GM23338 (cell line): Measurements from ENCODE around the gene BMPER. TPM values are rescaled to one million over a fixed set of nuclear protein-coding genes. Genes with fewer than 3 reads are reported as not detected.

Source experiments
- ATAC-seq: fragments of 200-7000 bp; cut with Tn5 transposase; 3 replicates; pipeline ENCODE4 v1.9.1; 2020
- DNase-seq: peaks from one replicate; pipeline ENCODE4 v3.0.0-alpha.2; 2015; ENCODE audit warnings: low spot score
- H2AFZ ChIP-seq: fragments of 200-600 bp; sonication (generic); 2 replicates; pipeline ENCODE4 v1.8.0; 2016; ENCODE audit warnings: antibody characterized with exemption, mild to moderate bottlenecking, moderate library complexity
- H3F3A ChIP-seq: fragments of 200-600 bp; sonication (generic); replicated peaks from 2 replicates; pipeline ENCODE4 v1.8.0; 2017; ENCODE audit warnings: antibody characterized with exemption, mixed run types, low read depth
- H3K27ac ChIP-seq: fragments of 200-600 bp; sonication (generic); 2 replicates; pipeline ENCODE4 v1.6.1; 2016; ENCODE audit warnings: low read depth
- H3K27me3 ChIP-seq: fragments of 200-600 bp; sonication (generic); 2 replicates; pipeline ENCODE4 v1.8.0; 2016; ENCODE audit warnings: mild to moderate bottlenecking, mixed run types, moderate library complexity; ENCODE audit not compliant: insufficient read depth
- H3K36me3 ChIP-seq: fragments of 200-600 bp; sonication (generic); 2 replicates; pipeline ENCODE4 v1.8.0; 2016; ENCODE audit warnings: mild to moderate bottlenecking; ENCODE audit not compliant: insufficient read depth
- H3K4me1 ChIP-seq: fragments of 200-600 bp; sonication (generic); 2 replicates; pipeline ENCODE4 v1.8.0; 2016; ENCODE audit warnings: mild to moderate bottlenecking, moderate library complexity; ENCODE audit not compliant: insufficient read depth
- H3K4me2 ChIP-seq: fragments of 200-600 bp; sonication (generic); 2 replicates; pipeline ENCODE4 v1.7.1; 2017; ENCODE audit warnings: mixed run types
- H3K4me3 ChIP-seq: fragments of 200-600 bp; sonication (generic); 2 replicates; pipeline ENCODE4 v1.6.1; 2016; ENCODE audit warnings: mixed run types
- H3K79me2 ChIP-seq: fragments of 200-600 bp; sonication (generic); replicated peaks from 2 replicates; pipeline ENCODE4 v1.8.0; 2017; ENCODE audit warnings: mild to moderate bottlenecking; ENCODE audit not compliant: insufficient read depth
- H3K9me2 ChIP-seq: fragments of 200-600 bp; sonication (generic); 2 replicates; pipeline ENCODE4 v1.8.0; 2017; ENCODE audit not compliant: insufficient read depth
- H4K20me1 ChIP-seq: fragments of 200-600 bp; sonication (generic); replicated peaks from 2 replicates; pipeline ENCODE4 v1.8.0; 2017; ENCODE audit warnings: mild to moderate bottlenecking; ENCODE audit not compliant: insufficient read depth
- H3K27ac Mint-ChIP-seq: 2 replicates; pipeline ENCODE4 v1.8.0; 2020; ENCODE audit warnings: inconsistent platforms, mild to moderate bottlenecking, moderate library complexity, mixed read lengths
- H3K27me3 Mint-ChIP-seq: 3 replicates; pipeline ENCODE4 v1.8.0; 2022; ENCODE audit warnings: low read depth, mild to moderate bottlenecking, moderate library complexity, mixed read lengths, inconsistent platforms; ENCODE audit not compliant: insufficient read depth, poor library complexity
- H3K36me3 Mint-ChIP-seq: 3 replicates; pipeline ENCODE4 v1.8.0; 2021; ENCODE audit warnings: low read depth, mild to moderate bottlenecking, inconsistent platforms, moderate library complexity, mixed read lengths
- H3K4me1 Mint-ChIP-seq: 3 replicates; pipeline ENCODE4 v1.8.0; 2020; ENCODE audit warnings: mild to moderate bottlenecking, inconsistent platforms, mixed read lengths
- H3K4me3 Mint-ChIP-seq: 3 replicates; pipeline ENCODE4 v1.8.0; 2021; ENCODE audit warnings: moderate library complexity, mild to moderate bottlenecking, inconsistent platforms, mixed read lengths
- H3K9me3 Mint-ChIP-seq: 3 replicates; pipeline ENCODE4 v1.8.0; 2020; ENCODE audit warnings: moderate library complexity, mild to moderate bottlenecking, inconsistent platforms, mixed read lengths
- CREB1 ChIP-seq: fragments of 250-450 bp; sonication (Bioruptor Pico); IDR thresholded peaks from 2 replicates; pipeline ENCODE4 v1.5.0; 2020; ENCODE audit warnings: low read depth, mild to moderate bottlenecking, moderate library complexity
- EZH2 ChIP-seq: fragments of 200-600 bp; sonication (generic); IDR thresholded peaks from one replicate; pipeline ENCODE4 v1.8.0; 2017; ENCODE audit warnings: antibody characterized with exemption, mild to moderate bottlenecking, low read depth; ENCODE audit not compliant: unreplicated experiment
- EZH2phosphoT487 ChIP-seq: fragments of 200-600 bp; sonication (generic); IDR thresholded peaks from one replicate; pipeline ENCODE4 v1.8.1; 2018; ENCODE audit warnings: antibody characterized with exemption; ENCODE audit not compliant: unreplicated experiment
- JUNB ChIP-seq: IDR thresholded peaks from one replicate; pipeline ENCODE4 v1.6.1; 2016; ENCODE audit warnings: antibody characterized with exemption; ENCODE audit not compliant: unreplicated experiment
- NANOG ChIP-seq: IDR thresholded peaks from 2 replicates; pipeline ENCODE4 v1.6.1; 2016; ENCODE audit warnings: antibody characterized with exemption, borderline replicate concordance
- POLR2AphosphoS5 ChIP-seq: IDR thresholded peaks from 2 replicates; pipeline ENCODE4 v1.6.1; 2016; ENCODE audit warnings: antibody characterized with exemption, low read depth
- STAT1 ChIP-seq: IDR thresholded peaks from one replicate; pipeline ENCODE4 v1.6.1; 2016; ENCODE audit warnings: antibody characterized with exemption; ENCODE audit not compliant: unreplicated experiment
- ZNF114 ChIP-seq: fragments of 250-450 bp; sonication (Bioruptor Pico); IDR thresholded peaks from 2 replicates; pipeline ENCODE4 v1.5.0; 2020; ENCODE audit warnings: mild to moderate bottlenecking, moderate library complexity
- ZNF331 ChIP-seq: fragments of 250-450 bp; sonication (Bioruptor Pico); IDR thresholded peaks from 2 replicates; pipeline ENCODE4 v1.5.0; 2020; ENCODE audit warnings: low read depth, mild to moderate bottlenecking, moderate library complexity
- polyA plus RNA-seq: library from polyadenylated mRNA; unstranded; fragments of >200 nt; fragmentation: Nextera tagmentation; extraction: Ambion mirVana; gene quantifications from 2 replicates; pipeline ENCODE4 v1.2.1, GENCODE V29; 2016
- total RNA-seq: library from RNA; depleted of rRNA; stranded (reverse); fragments of >200 nt; shearing (Covaris generic); gene quantifications from 2 replicates; pipeline ENCODE4 v1.2.3, GENCODE V29; 2014
- TF ChIP-seq, protein P1 (sequence below): IDR thresholded peaks from 2 replicates; pipeline ENCODE4 v1.6.1; 2016; ENCODE audit warnings: antibody characterized with exemption
- TF ChIP-seq, protein P2 (sequence below): IDR thresholded peaks from one replicate; pipeline ENCODE4 v1.6.1; 2018; ENCODE audit warnings: antibody characterized with exemption; ENCODE audit not compliant: unreplicated experiment
- TF ChIP-seq, protein P3 (sequence below), 2 experiments: fragments of 200-600 bp in 1 of 2; sonication (generic) in 1 of 2; conservative IDR thresholded peaks; 2 replicates each; pipeline versions ENCODE4 v1.5.1 to v1.6.1; 2016 to 2017; ENCODE audit warnings: antibody characterized with exemption in 2 of 2, low read depth in 2 of 2, mild to moderate bottlenecking in 2 of 2, moderate library complexity in 1 of 2

Gene BMPER
- total and polyA plus RNA-seq, 2 experiments from 2014 or later = 0.53 to 1.4 TPM

DNA sequence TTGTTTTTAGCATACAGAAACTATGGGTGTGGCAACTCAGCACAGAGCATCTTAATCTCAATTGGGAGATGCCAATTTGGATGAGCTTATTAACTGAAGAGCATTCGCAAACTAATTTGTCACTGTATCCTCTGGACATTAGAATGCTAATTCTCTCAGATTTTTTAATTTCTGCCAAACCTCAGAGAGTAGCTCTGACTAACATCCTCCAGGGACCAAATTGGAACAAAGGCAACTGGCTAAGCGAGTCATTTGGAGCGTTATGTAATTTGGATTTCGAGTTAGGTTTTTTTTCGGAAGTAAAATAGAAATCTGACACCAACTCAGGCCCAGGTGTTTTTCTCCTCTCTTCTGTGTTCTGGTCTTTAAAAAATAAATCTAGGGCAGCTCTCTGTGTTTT lies 201.9 kb downstream of the BMPER start (continued):
- no peak for TF ChIP-seq POLR2AphosphoS5
- TF ChIP-seq, protein P1, sequence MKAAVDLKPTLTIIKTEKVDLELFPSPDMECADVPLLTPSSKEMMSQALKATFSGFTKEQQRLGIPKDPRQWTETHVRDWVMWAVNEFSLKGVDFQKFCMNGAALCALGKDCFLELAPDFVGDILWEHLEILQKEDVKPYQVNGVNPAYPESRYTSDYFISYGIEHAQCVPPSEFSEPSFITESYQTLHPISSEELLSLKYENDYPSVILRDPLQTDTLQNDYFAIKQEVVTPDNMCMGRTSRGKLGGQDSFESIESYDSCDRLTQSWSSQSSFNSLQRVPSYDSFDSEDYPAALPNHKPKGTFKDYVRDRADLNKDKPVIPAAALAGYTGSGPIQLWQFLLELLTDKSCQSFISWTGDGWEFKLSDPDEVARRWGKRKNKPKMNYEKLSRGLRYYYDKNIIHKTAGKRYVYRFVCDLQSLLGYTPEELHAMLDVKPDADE = no peak
- TF ChIP-seq NANOG = no peak
- TF ChIP-seq EZH2phosphoT487 = no peak

DNA sequence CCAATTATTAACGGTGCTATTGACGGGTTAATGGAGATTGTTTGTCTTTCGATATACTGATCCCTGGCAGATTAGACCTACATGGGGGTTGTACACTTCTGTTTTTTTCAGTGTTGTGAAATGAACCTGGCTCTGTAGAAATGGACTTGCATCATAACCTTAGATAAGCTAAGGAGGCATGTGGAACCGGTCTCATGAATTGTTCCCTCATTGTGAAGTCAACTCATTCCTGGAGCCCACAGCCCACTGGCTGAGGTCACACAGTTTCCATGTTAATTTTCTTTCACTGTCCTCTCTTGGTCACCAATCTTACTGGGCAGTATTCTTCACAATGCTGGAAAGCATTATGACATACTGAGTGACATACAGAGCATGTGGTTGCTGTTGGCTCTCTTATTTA lies 202.8 kb downstream of the BMPER start:
- Histone ChIP-seq H3K27me3 (no peaks in the 10 kb centered on the region), H3K27ac (no peak overlapping the region), H3K9me2 (peaks cover 26% of the 10 kb centered on the region), H4K20me1 (no peaks in the 10 kb centered on the region), H3K4me2 (no peak overlapping the region), H3K4me3 (no peak overlapping the region), H3K36me3 (no peaks in the 10 kb centered on the region), H2AFZ (no peak overlapping the region), H3F3A (no peaks in the 10 kb centered on the region), H3K4me1 (peaks cover 12% of the 10 kb centered on the region), H3K79me2 (no peaks in the 10 kb centered on the region)
- peaks cover 3% of the 10 kb centered on the region for H3K27me3 Mint-ChIP-seq
- no peaks in the 10 kb centered on the region for H3K9me3 Mint-ChIP-seq
- ATAC-seq = no peak
- H3K27ac Mint-ChIP-seq = no peak overlapping the region
- H3K4me3 Mint-ChIP-seq = no peak overlapping the region
- no peaks in the 10 kb centered on the region for H3K36me3 Mint-ChIP-seq
- peaks cover 10% of the 10 kb centered on the region for H3K4me1 Mint-ChIP-seq
- no peak for DNase-seq
- TF ChIP-seq CREB1 (no peak), ZNF331 (CRISPR knock-in tag) (no peak), NANOG (no peak), JUNB (no peak), EZH2phosphoT487 (no peak), EZH2 (no peak), STAT1 (no peak), ZNF114 (no peak), POLR2AphosphoS5 (no peak)
- TF ChIP-seq, protein P2, sequence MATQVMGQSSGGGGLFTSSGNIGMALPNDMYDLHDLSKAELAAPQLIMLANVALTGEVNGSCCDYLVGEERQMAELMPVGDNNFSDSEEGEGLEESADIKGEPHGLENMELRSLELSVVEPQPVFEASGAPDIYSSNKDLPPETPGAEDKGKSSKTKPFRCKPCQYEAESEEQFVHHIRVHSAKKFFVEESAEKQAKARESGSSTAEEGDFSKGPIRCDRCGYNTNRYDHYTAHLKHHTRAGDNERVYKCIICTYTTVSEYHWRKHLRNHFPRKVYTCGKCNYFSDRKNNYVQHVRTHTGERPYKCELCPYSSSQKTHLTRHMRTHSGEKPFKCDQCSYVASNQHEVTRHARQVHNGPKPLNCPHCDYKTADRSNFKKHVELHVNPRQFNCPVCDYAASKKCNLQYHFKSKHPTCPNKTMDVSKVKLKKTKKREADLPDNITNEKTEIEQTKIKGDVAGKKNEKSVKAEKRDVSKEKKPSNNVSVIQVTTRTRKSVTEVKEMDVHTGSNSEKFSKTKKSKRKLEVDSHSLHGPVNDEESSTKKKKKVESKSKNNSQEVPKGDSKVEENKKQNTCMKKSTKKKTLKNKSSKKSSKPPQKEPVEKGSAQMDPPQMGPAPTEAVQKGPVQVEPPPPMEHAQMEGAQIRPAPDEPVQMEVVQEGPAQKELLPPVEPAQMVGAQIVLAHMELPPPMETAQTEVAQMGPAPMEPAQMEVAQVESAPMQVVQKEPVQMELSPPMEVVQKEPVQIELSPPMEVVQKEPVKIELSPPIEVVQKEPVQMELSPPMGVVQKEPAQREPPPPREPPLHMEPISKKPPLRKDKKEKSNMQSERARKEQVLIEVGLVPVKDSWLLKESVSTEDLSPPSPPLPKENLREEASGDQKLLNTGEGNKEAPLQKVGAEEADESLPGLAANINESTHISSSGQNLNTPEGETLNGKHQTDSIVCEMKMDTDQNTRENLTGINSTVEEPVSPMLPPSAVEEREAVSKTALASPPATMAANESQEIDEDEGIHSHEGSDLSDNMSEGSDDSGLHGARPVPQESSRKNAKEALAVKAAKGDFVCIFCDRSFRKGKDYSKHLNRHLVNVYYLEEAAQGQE = no peak
- TF ChIP-seq, protein P3, sequence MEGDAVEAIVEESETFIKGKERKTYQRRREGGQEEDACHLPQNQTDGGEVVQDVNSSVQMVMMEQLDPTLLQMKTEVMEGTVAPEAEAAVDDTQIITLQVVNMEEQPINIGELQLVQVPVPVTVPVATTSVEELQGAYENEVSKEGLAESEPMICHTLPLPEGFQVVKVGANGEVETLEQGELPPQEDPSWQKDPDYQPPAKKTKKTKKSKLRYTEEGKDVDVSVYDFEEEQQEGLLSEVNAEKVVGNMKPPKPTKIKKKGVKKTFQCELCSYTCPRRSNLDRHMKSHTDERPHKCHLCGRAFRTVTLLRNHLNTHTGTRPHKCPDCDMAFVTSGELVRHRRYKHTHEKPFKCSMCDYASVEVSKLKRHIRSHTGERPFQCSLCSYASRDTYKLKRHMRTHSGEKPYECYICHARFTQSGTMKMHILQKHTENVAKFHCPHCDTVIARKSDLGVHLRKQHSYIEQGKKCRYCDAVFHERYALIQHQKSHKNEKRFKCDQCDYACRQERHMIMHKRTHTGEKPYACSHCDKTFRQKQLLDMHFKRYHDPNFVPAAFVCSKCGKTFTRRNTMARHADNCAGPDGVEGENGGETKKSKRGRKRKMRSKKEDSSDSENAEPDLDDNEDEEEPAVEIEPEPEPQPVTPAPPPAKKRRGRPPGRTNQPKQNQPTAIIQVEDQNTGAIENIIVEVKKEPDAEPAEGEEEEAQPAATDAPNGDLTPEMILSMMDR (conservative IDR thresholded peaks at IDR 0.05; ENCODE audit: low read depth in 2 of 2) = no peak
- TF ChIP-seq, protein P1 = no peak
